Small intestine (tissue), 7 donors: Measurements from ENCODE around the gene SLC12A9. TPM values are rescaled to one million over a fixed set of nuclear protein-coding genes. Genes with fewer than 3 reads are reported as not detected.
"Not testable (repeated sequence)": the region's sequence is repeated elsewhere in the genome, so short reads cannot be mapped to it uniquely, and the experiment has no call there.

ENCODE experiments used
- DNase-seq, 2 donors: peaks; one replicate each; pipeline versions ENCODE4 v3.0.0 to v3.0.0-alpha.2; 2013
- FAIRE-seq: peaks from 2 replicates; lab custom pipeline; 2012; peaks lifted over from hg19 to GRCh38; lab: Jason Lieb, UNC
- H3K27ac ChIP-seq, 3 donors: one replicate each; pipeline ENCODE4 v1.5.1; 2013; ENCODE audit warnings: low read length in 2 of 3, mild to moderate bottlenecking in 2 of 3, control low read depth in 1 of 3, inconsistent platforms in 1 of 3, low read depth in 1 of 3, moderate library complexity in 1 of 3
- H3K27me3 ChIP-seq, 3 donors: one replicate each; pipeline ENCODE4 v1.6.1; 2013; ENCODE audit warnings: low read length in 3 of 3, inconsistent platforms in 1 of 3; ENCODE audit not compliant: control insufficient read depth in 3 of 3, insufficient read depth in 3 of 3
- H3K36me3 ChIP-seq, 3 donors: one replicate each; pipeline ENCODE4 v1.6.1; 2013; ENCODE audit warnings: low read length in 3 of 3, inconsistent platforms in 1 of 3, low read depth in 1 of 3, mild to moderate bottlenecking in 1 of 3, moderate library complexity in 1 of 3; ENCODE audit not compliant: control insufficient read depth in 3 of 3, insufficient read depth in 2 of 3
- H3K4me1 ChIP-seq, 3 donors: one replicate each; pipeline ENCODE4 v1.6.1; 2013; ENCODE audit warnings: low read length in 2 of 3, inconsistent platforms in 1 of 3, low read depth in 1 of 3, mild to moderate bottlenecking in 1 of 3, moderate library complexity in 1 of 3; ENCODE audit not compliant: control insufficient read depth in 3 of 3, insufficient read depth in 2 of 3
- H3K4me3 ChIP-seq, 3 donors: one replicate each; pipeline ENCODE4 v1.5.1; 2013; ENCODE audit warnings: low read length in 3 of 3, control low read depth in 1 of 3, inconsistent platforms in 1 of 3, low read depth in 1 of 3, mild to moderate bottlenecking in 1 of 3, moderate library complexity in 1 of 3
- H3K9me3 ChIP-seq, 2 donors: one replicate each; pipeline ENCODE4 v1.6.1; 2013; ENCODE audit warnings: low read depth in 1 of 2, low read length in 1 of 2; ENCODE audit not compliant: control insufficient read depth in 2 of 2, insufficient read depth in 1 of 2
- WGBS, 3 donors: extraction: QIAGEN DNeasy Blood & Tissue Kit; methylation state at CpG; one replicate each; pipeline ENCODE4 v1.1.7; 2013; 5-methylcytosine and 5-hydroxymethylcytosine counted together
- polyA plus RNA-seq, 4 donors: library from polyadenylated mRNA; stranded (reverse) in 3 of 4; unstranded in 1 of 4; fragments of 200-250 nt in 3 of 4; fragments of 120-200 nt in 1 of 4; gene quantifications; one replicate each; pipeline versions ENCODE4 v1.2.1 to v1.2.3, GENCODE V29; 2013
- donor health status: healthy with polysubstance abuse.
- donor health status: control.
- donor health status: control.
- donor health status: Bipolar disorder and iron deficiency.
- donor health status: healthy.

The SLC12A9 gene
- polyA plus RNA-seq, 4 donors = 10.5 to 28.8 (median 19.5) TPM

DNA sequence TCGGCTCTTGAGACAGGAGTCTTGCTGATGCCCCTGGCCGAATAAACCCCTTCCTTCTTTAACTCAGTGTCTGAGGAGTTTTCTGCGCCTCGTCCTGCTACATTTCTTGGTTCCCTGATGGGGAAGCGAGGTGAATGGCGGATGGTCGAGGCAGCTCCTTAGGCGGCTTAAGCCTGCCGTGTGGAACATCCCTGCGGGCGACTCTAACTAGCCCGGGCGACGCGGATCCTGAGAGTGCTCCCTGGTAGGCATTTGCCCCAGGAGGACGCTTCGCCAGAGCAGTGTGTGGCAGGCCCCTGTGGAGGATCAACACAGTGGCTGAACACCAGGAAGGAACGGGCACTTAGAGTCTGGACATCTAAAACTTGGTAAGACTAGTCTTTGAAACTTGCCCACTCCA, 13.2 kb upstream of the SLC12A9 start:
- no peak overlapping the region for H3K4me3 ChIP-seq
- H3K9me3 ChIP-seq = no peaks in the 10 kb centered on the region
- peaks cover 0 to 19% (median 0%) of the 10 kb centered on the region in 3 donors for H3K4me1 ChIP-seq
- 96 to 97% (median 96%) methylated on average over 18 of the region's 18 CpGs for WGBS, 3 donors
- DNase-seq = no peak
- FAIRE-seq = no peak
- H3K36me3 ChIP-seq = no peaks in the 10 kb centered on the region
- no peak overlapping the region for H3K27ac ChIP-seq
- no peaks in the 10 kb centered on the region for H3K27me3 ChIP-seq

DNA sequence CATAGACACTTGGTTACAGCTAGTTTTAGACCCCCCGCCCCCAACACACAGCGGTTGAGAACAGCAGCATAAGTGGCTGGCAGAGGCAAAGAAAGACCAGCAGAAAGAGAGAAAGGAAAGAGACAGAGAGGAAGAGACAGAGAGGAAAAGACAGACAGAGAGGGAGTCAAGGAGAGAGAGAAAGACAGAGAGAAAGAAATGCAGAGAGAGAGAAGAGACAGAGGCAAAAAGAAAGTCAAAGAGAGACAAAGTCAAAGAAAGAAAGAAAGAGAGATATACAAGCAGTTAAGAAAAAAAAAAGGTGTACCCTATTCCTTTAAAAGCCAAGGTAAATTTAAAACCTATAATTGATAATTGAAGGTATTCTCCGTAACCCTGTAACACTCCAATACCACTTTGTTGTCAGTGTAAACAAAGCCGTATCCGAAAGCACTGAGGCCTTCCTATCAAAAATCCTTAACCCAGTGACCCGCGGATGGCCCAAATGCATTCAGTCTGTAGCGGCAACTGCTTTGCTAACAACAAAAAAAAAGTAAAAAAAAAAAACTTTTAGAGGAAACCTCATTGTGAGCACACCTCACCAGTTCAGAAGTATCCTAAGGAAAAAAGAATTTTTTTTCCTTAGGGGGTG, 11.9 kb upstream of the SLC12A9 start:
- H3K27me3 ChIP-seq = no peaks in the 10 kb centered on the region
- H3K9me3 ChIP-seq = no peaks in the 10 kb centered on the region
- peaks cover 0 to 19% (median 0%) of the 10 kb centered on the region in 3 donors for H3K4me1 ChIP-seq
- no peak overlapping the region for H3K27ac ChIP-seq
- no peak overlapping the region for H3K4me3 ChIP-seq
- DNase-seq (no peak), FAIRE-seq (no peak)
- no peaks in the 10 kb centered on the region for H3K36me3 ChIP-seq
- WGBS, 3 donors = 76 to 85% (median 81%) methylated on average over 8 of the region's 8 CpGs

DNA sequence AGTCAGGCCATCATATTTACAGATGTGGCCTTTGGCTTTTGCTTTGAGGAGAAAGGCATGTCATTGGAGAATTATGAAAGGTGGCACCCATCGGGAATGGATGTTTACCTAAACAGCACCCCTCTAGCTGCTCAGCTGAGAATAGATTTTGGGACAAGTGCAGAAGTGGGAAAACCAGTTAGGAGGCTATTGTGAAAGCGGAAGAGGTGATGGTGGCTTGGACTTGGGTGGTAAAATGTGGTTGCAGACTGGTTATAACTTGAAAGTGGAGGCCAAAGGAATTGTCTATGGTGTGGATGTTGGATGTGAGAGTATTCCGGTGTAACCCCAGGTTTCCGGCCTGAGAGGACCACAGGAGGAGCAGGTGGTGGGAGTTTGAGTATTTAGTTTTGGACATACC, 5.2 kb upstream of the SLC12A9 start:
- Histone ChIP-seq H3K9me3 (no peaks in the 10 kb centered on the region), H3K27me3 (no peaks in the 10 kb centered on the region), H3K4me3 (no peak overlapping the region), H3K27ac (no peak overlapping the region), H3K36me3 (no peaks in the 10 kb centered on the region), H3K4me1 (peaks cover 0 to 6% (median 2%) of the 10 kb centered on the region in 3 donors)
- FAIRE-seq = no peak
- DNase-seq = no peak
- WGBS, 3 donors = 95 to 97% (median 97%) methylated on average over 4 of the region's 4 CpGs

DNA sequence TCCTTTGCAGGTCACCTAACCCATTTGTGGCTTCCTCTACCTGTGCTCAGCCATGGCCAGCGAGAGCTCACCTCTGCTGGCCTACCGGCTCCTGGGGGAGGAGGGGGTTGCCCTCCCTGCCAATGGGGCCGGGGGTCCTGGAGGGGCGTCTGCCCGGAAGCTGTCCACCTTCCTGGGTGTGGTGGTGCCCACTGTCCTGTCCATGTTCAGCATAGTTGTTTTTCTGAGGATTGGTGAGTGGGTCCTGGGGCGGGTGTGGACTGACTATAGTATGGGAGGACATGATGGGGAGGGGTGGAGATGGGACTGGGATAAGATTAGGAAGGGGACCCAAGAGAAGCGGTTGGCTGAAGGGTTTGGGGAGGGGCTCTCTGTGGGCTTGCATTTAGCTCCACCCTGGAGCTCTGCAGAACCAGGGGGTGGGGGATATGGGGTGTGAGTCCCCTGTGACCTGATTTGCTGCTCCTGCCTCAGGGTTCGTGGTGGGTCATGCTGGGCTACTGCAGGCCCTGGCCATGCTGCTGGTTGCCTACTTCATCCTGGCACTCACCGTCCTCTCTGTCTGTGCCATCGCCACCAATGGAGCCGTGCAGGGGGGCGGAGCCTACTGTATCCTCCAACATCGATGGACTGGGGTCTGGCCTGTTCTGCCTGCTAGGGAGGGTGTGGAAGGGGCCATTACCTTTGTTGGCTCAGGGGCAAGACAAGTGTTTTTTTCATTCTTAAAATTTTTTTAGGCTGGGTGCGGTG, 1.8 kb downstream of the SLC12A9 start:
- peaks cover 0 to 40% (median 6%) of the 10 kb centered on the region in 3 donors for H3K36me3 ChIP-seq
- no peaks in the 10 kb centered on the region for H3K27me3 ChIP-seq
- peaks cover 0 to 11% (median 2%) of the 10 kb centered on the region in 3 donors for H3K4me1 ChIP-seq
- DNase-seq (no peak), FAIRE-seq (no peak)
- WGBS, 3 donors = 91 to 95% (median 92%) methylated on average over 14 of the region's 14 CpGs
- no peaks in the 10 kb centered on the region for H3K9me3 ChIP-seq
- H3K4me3 ChIP-seq = no peak overlapping the region
- no peak overlapping the region for H3K27ac ChIP-seq

DNA sequence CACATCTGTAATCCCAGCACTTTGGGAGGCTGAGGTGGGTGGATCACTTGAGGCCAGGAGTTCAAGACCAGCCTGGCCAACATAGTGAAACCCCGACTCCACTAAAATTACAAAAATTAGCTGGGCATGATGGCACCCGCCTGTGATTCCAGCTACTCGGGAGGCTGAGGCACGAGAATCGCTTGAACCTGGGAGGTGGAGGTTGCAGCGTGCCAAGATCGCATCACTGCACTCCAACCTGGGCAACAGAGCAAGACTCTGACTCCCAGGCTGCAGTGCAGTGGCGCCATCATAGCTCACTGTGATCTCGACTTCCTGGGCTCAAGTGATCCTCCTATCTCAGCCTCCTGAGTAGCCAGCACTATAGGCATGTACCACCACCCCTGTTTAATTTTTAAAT, 2.4 kb downstream of the SLC12A9 start:
- Histone ChIP-seq H3K36me3 (peaks cover 2 to 44% (median 6%) of the 10 kb centered on the region in 3 donors), H3K4me1 (peaks cover 0 to 11% (median 2%) of the 10 kb centered on the region in 3 donors)
- FAIRE-seq, H3K27me3 ChIP-seq, H3K9me3 ChIP-seq, H3K27ac ChIP-seq, H3K4me3 ChIP-seq, DNase-seq: not testable (repeated sequence)
- WGBS, 3 donors = 95 to 98% (median 97%) methylated on average over 9 of the region's 9 CpGs

DNA sequence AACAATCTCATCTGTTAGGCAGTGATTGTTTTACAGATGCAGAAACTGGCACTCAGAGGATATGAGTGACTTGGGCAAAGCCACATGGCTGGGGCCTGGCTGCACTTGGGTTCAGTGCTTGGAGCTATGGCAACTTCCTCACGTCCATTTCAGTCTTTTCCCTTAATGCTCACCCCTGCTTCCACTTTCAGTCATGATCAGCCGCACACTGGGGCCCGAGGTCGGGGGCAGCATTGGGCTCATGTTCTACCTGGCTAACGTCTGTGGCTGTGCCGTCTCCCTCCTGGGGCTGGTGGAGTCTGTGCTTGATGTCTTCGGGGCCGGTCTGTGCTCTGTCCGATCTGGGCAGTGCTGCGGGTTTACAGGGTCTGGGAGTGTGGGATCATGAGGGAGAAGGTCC, 3.0 kb downstream of the SLC12A9 start:
- DNase-seq (no peak), FAIRE-seq (no peak)
- Histone ChIP-seq H3K27me3 (no peaks in the 10 kb centered on the region), H3K4me1 (peaks cover 0 to 11% (median 2%) of the 10 kb centered on the region in 3 donors), H3K27ac (no peak overlapping the region), H3K9me3 (no peaks in the 10 kb centered on the region), H3K4me3 (no peak overlapping the region), H3K36me3 (peaks cover 4 to 50% (median 6%) of the 10 kb centered on the region in 3 donors)
- WGBS, 3 donors = 87 to 96% (median 94%) methylated on average over 10 of the region's 10 CpGs

DNA sequence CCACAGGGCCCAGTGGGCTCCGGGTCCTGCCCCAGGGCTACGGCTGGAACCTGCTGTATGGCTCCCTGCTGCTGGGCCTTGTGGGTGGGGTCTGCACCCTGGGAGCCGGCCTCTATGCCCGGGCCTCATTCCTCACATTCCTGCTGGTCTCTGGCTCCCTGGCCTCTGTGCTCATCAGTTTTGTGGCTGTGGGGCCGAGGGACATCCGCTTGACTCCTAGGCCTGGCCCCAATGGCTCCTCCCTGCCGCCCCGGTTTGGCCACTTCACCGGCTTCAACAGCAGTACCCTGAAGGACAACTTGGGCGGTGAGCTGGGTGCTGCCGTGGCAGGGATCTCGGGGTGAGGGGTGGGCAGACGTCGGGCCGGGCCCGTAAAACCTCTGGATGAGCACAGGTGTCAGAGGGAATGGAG, 4.4 kb downstream of the SLC12A9 start:
- Histone ChIP-seq H3K4me3 (no peak overlapping the region), H3K36me3 (peaks cover 4 to 64% (median 6%) of the 10 kb centered on the region in 3 donors), H3K9me3 (no peaks in the 10 kb centered on the region), H3K27me3 (no peaks in the 10 kb centered on the region), H3K4me1 (peaks cover 0 to 9% (median under 1%) of the 10 kb centered on the region in 3 donors), H3K27ac (no peak overlapping the region)
- FAIRE-seq (no peak), DNase-seq (no peak)
- WGBS, 3 donors = 91 to 96% (median 95%) methylated on average over 15 to 16 of the region's 16 CpGs

DNA sequence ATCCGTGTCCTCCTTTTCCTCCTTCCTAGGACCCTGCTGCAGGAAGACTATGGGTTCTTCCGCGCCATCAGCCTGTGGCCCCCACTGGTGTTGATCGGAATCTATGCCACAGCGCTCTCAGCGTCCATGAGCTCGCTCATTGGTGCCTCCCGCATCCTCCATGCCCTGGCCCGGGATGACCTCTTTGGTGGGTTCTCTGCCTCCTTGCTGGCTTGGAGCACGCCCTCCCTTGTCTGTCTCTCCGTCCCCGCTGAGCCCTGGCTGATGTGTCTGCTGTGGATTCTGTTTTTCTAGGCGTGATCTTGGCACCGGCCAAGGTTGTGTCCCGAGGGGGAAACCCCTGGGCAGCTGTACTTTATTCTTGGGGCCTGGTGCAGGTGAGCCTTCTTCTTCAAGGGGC, 7.3 kb downstream of the SLC12A9 start:
- FAIRE-seq (no peak), DNase-seq (no peak)
- H3K36me3 ChIP-seq = peaks cover 4 to 67% (median 6%) of the 10 kb centered on the region in 3 donors
- 82 to 92% (median 84%) methylated on average over 15 of the region's 15 CpGs for WGBS, 3 donors
- H3K4me1 ChIP-seq = no peaks in the 10 kb centered on the region
- no peaks in the 10 kb centered on the region for H3K9me3 ChIP-seq
- H3K27me3 ChIP-seq = no peaks in the 10 kb centered on the region
- no peak overlapping the region for H3K27ac ChIP-seq
- H3K4me3 ChIP-seq = no peak overlapping the region
